HG03097 (cell line): ENCODE data around the gene BICRA.

Source experiments
- ATAC-seq: cut with Tn5 transposase; IDR thresholded peaks from one replicate; pipeline ENCODE4 v1.9.1; 2021; ENCODE audit not compliant: unreplicated experiment, low FRiP score

Gene BICRA

GRCh38 chr19:47600246-47601179 is 8.4 kb upstream of the BICRA start:
- ATAC-seq: peak; percentile 95

- ATAC-seq: no peak
Observed at GRCh38 chr19:47601180-47601904, 7.6 kb upstream of the BICRA start.

- ATAC-seq: no peak
Observed at GRCh38 chr19:47603706-47604565, 5.0 kb upstream of the BICRA start.

- no peak for ATAC-seq
Observed at GRCh38 chr19:47607564-47608073, 1.3 kb upstream of the BICRA start.

GRCh38 chr19:47608074-47608918 is 638 bp upstream of the BICRA start:
- peak; percentile 86 for ATAC-seq

GRCh38 chr19:47609906-47610894 is 1.3 kb downstream of the BICRA start:
- no peak for ATAC-seq

GRCh38 chr19:47610902-47611301 is 2.0 kb downstream of the BICRA start:
- ATAC-seq: no peak

GRCh38 chr19:47613165-47614020 is 4.5 kb downstream of the BICRA start:
- no peak for ATAC-seq

GRCh38 chr19:47614021-47614295 is 5.0 kb downstream of the BICRA start:
- ATAC-seq: no peak

- ATAC-seq: no peak
Observed at GRCh38 chr19:47614559-47614958, 5.6 kb downstream of the BICRA start.

- no peak for ATAC-seq
Observed at GRCh38 chr19:47615230-47615629, 6.3 kb downstream of the BICRA start.

GRCh38 chr19:47615714-47616113 is 6.8 kb downstream of the BICRA start:
- ATAC-seq: no peak

- no peak for ATAC-seq
Observed at GRCh38 chr19:47618771-47619170, 9.8 kb downstream of the BICRA start.

GRCh38 chr19:47619763-47620162 is 10.8 kb downstream of the BICRA start:
- no peak for ATAC-seq

GRCh38 chr19:47623151-47623920 is 14.4 kb downstream of the BICRA start:
- no peak for ATAC-seq

- no peak for ATAC-seq
Observed at GRCh38 chr19:47623921-47624391, 15.0 kb downstream of the BICRA start.

- no peak for ATAC-seq
Observed at GRCh38 chr19:47625650-47626049, 16.7 kb downstream of the BICRA start.
